Measurements from ENCODE around the gene MRPL12. TPM values are rescaled to one million over a fixed set of nuclear protein-coding genes. Genes with fewer than 3 reads are reported as not detected.
"Not testable (repeated sequence)": the region's sequence is repeated elsewhere in the genome, so short reads cannot be mapped to it uniquely, and the experiment has no call there.

MRPL12 gene
- total and polyA plus RNA-seq, 2 donors from 2014 or later = 52.4 to 251 TPM

DNA sequence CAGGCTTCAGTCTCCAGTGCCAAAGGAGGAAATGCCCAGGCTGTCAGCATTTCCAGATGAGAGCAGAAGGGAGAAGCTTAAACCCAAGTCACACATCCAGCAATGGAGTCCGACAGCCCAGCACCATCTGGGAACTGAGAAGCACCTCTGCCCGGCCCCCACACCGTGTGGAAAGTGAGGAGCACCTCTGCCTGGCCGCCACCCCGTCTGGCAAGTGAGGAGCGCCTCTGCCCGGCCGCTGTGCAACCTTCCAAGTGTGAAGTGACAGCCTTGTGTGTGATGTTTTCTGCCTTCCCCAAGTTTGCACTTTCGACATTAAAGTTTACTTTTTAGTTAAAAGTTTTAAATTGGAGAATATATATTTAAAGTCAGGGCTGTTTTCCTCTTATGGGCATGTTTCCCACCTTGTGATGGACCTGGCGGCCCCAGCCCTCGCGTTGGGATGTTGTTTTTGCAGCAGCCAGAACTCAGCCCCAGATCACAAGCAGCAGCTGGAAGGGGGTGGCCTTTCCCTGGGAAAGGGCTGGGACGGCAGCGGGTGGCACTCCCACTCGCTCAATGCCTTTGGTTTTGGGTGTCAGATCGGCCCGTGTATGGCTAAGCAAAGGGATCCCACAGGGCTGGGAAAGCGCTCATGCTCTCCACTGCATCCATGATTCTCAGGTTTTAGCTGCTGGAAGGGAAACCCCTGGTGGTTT is 29.5 kb upstream of the MRPL12 start:
- Histone ChIP-seq H3K9me3 (ENCODE audit: control insufficient read depth in 2 of 3, insufficient read depth in 1 of 3, low read length in 3 of 3) (no peaks in the 10 kb centered on the region), H3K9ac (ENCODE audit: low read length in 3 of 3) (no peak overlapping the region), H3K4me3 (ENCODE audit: low read length in 3 of 3) (no peak overlapping the region), H3K4me1 (ENCODE audit: control insufficient read depth in 2 of 3, insufficient read depth in 2 of 3, low read depth in 1 of 3, low read length in 3 of 3) (no peaks in the 10 kb centered on the region), H3K27me3 (ENCODE audit: control insufficient read depth, insufficient read depth, low read length) (no peaks in the 10 kb centered on the region), H3K36me3 (ENCODE audit: control insufficient read depth in 2 of 3, insufficient read depth in 3 of 3, low read length in 3 of 3) (peaks cover 0 to 19% (median 10%) of the 10 kb centered on the region in 3 donors), H3K27ac (ENCODE audit: low read depth in 2 of 2, low read length in 2 of 2) (no peak overlapping the region)
- intact Hi-C loops (cut with DNase I) = no loop called here
- TF ChIP-seq CTCF (IDR thresholded peaks at IDR 0.05; ENCODE audit: borderline replicate concordance, extremely low read depth, insufficient read depth) = no peak
- FAIRE-seq (no peak), DNase-seq (no peak)

DNA sequence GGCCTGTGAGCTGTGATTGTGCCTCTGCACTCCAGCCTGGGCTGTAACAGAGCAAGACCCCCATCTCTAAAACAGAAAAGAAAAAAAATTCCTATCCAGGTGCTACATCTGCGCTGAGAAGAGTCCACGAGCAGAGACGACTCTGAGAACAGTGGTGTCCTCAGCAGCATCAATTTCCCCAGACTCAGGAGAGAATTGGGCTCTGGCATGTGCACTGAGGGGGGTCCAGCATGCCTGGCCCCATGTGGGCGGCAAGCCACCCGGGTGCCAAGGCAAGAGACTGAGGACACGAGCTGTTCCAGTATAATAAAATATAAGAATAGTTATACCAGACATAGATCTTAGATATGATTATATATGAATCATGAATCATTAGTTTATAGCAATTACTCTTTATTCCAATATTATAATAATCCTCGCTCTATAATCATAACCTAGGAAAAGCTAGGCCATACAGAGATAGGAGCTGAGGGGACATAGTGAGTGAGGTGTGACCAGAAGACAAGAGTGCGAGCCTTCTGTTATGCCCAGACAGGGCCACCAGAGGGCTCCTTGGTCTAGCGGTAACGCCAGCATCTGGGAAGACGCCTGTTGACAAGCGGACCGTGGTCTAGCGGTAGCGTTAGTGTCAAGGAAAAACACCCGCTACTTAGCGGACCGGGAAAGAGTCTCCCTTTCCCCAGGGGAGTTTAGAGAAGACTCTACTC is 27.5 kb upstream of the MRPL12 start:
- H3K27ac ChIP-seq (ENCODE audit: low read depth in 2 of 2, low read length in 2 of 2); H3K9me3 ChIP-seq (ENCODE audit: control insufficient read depth in 2 of 3, insufficient read depth in 1 of 3, low read length in 3 of 3); H3K4me1 ChIP-seq (ENCODE audit: control insufficient read depth in 2 of 3, insufficient read depth in 2 of 3, low read depth in 1 of 3, low read length in 3 of 3); H3K27me3 ChIP-seq (ENCODE audit: control insufficient read depth, insufficient read depth, low read length); intact Hi-C loops (cut with DNase I); H3K9ac ChIP-seq (ENCODE audit: low read length in 3 of 3); H3K4me3 ChIP-seq (ENCODE audit: low read length in 3 of 3): not testable (repeated sequence)
- FAIRE-seq = peak; percentile 71
- H3K36me3 ChIP-seq (ENCODE audit: control insufficient read depth in 2 of 3, insufficient read depth in 3 of 3, low read length in 3 of 3) = peaks cover 0 to 14% (median 10%) of the 10 kb centered on the region in 3 donors
- peak in 1 of 5 donors; percentile 8 for DNase-seq
- TF ChIP-seq CTCF (IDR thresholded peaks at IDR 0.05; ENCODE audit: borderline replicate concordance, extremely low read depth, insufficient read depth) = peak; percentile 32

DNA sequence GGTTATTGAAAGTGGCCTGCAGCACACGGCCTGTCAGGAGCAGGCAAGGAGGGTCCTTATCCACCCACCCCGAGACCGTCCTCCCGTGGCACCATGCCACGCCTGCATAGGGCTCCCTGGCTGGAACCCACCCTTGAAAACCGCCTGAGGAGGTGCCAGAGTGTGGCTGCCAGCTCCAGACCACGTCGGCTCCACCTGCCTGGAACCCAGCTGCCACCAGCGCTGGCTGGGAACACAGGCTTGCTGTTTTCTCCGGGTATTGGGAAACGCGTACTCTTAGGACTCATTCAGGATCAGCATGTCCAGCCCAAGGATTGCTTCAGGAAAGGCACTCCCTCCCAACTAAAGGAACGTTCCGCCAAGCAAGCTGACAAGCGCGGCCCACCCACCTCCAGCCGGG is 26.3 kb upstream of the MRPL12 start:
- H3K4me3 ChIP-seq (ENCODE audit: low read length in 3 of 3) = no peak overlapping the region
- H3K36me3 ChIP-seq (ENCODE audit: control insufficient read depth in 2 of 3, insufficient read depth in 3 of 3, low read length in 3 of 3) = peaks cover 0 to 9% (median 7%) of the 10 kb centered on the region in 3 donors
- no peak overlapping the region for H3K9ac ChIP-seq (ENCODE audit: low read length in 3 of 3)
- DNase-seq (no peak), FAIRE-seq (no peak)
- H3K9me3 ChIP-seq (ENCODE audit: control insufficient read depth in 2 of 3, insufficient read depth in 1 of 3, low read length in 3 of 3) = no peaks in the 10 kb centered on the region
- intact Hi-C loops (cut with DNase I) = no loop called here
- H3K4me1 ChIP-seq (ENCODE audit: control insufficient read depth in 2 of 3, insufficient read depth in 2 of 3, low read depth in 1 of 3, low read length in 3 of 3) = peaks cover 0 to 5% (median 0%) of the 10 kb centered on the region in 3 donors
- TF ChIP-seq CTCF (IDR thresholded peaks at IDR 0.05; ENCODE audit: borderline replicate concordance, extremely low read depth, insufficient read depth) = no peak
- H3K27ac ChIP-seq (ENCODE audit: low read depth in 2 of 2, low read length in 2 of 2) = no peak overlapping the region
- H3K27me3 ChIP-seq (ENCODE audit: control insufficient read depth, insufficient read depth, low read length) = no peaks in the 10 kb centered on the region
